ENCODE data around the gene XPR1.
"Not testable (repeated sequence)": the region's sequence is repeated elsewhere in the genome, so short reads cannot be mapped to it uniquely, and the experiment has no call there.

Gene XPR1

GRCh38 chr1:180785887-180786286 lies 154.1 kb downstream of the XPR1 start:
- no peak for DNase-seq (ENCODE audit: low read depth)

GRCh38 chr1:180786624-180787023 lies 154.8 kb downstream of the XPR1 start:
- DNase-seq (ENCODE audit: low read depth): no peak

GRCh38 chr1:180787628-180788307 lies 155.9 kb downstream of the XPR1 start:
- DNase-seq (ENCODE audit: low read depth): no peak

- no peak for DNase-seq (ENCODE audit: low read depth)
These were observed 157.6 kb downstream of the XPR1 start for GRCh38 chr1:180789460-180789859.

GRCh38 chr1:180791152-180791551 lies 159.3 kb downstream of the XPR1 start:
- not testable (repeated sequence) for DNase-seq (ENCODE audit: low read depth)

GRCh38 chr1:180791806-180792205 lies 160.0 kb downstream of the XPR1 start:
- no peak for DNase-seq (ENCODE audit: low read depth)

GRCh38 chr1:180793451-180793850 lies 161.6 kb downstream of the XPR1 start:
- DNase-seq (ENCODE audit: low read depth): no peak

GRCh38 chr1:180796897-180797640 lies 165.2 kb downstream of the XPR1 start:
- no peak for DNase-seq (ENCODE audit: low read depth)

GRCh38 chr1:180800945-180801344 lies 169.1 kb downstream of the XPR1 start:
- no peak for DNase-seq (ENCODE audit: low read depth)

- DNase-seq (ENCODE audit: low read depth): no peak
These were observed 171.0 kb downstream of the XPR1 start for GRCh38 chr1:180802813-180803212.

- DNase-seq (ENCODE audit: low read depth): no peak
These were observed 173.5 kb downstream of the XPR1 start for GRCh38 chr1:180805316-180805715.

GRCh38 chr1:180811298-180811697 lies 179.5 kb downstream of the XPR1 start:
- DNase-seq (ENCODE audit: low read depth): no peak

GRCh38 chr1:180811886-180812285 lies 180.1 kb downstream of the XPR1 start:
- no peak for DNase-seq (ENCODE audit: low read depth)

GRCh38 chr1:180814258-180814657 lies 182.4 kb downstream of the XPR1 start:
- no peak for DNase-seq (ENCODE audit: low read depth)

GRCh38 chr1:180815188-180815587 lies 183.4 kb downstream of the XPR1 start:
- DNase-seq (ENCODE audit: low read depth): no peak

- DNase-seq (ENCODE audit: low read depth): no peak
These were observed 184.3 kb downstream of the XPR1 start for GRCh38 chr1:180816132-180816531.

GRCh38 chr1:180821970-180822369 lies 190.1 kb downstream of the XPR1 start:
- DNase-seq (ENCODE audit: low read depth): no peak

- DNase-seq (ENCODE audit: low read depth): not testable (repeated sequence)
These were observed 199.7 kb downstream of the XPR1 start for GRCh38 chr1:180831507-180831906.

- DNase-seq (ENCODE audit: low read depth): not testable (repeated sequence)
These were observed 201.4 kb downstream of the XPR1 start for GRCh38 chr1:180833180-180833579.

- DNase-seq (ENCODE audit: low read depth): no peak
These were observed 204.6 kb downstream of the XPR1 start for GRCh38 chr1:180836449-180836848.

GRCh38 chr1:180837020-180837419 lies 205.2 kb downstream of the XPR1 start:
- DNase-seq (ENCODE audit: low read depth): no peak

- DNase-seq (ENCODE audit: low read depth): no peak
These were observed 206.7 kb downstream of the XPR1 start for GRCh38 chr1:180838535-180838934.

- no peak for DNase-seq (ENCODE audit: low read depth)
These were observed 207.7 kb downstream of the XPR1 start for GRCh38 chr1:180839547-180839946.

- DNase-seq (ENCODE audit: low read depth): no peak
These were observed 209.6 kb downstream of the XPR1 start for GRCh38 chr1:180841415-180841814.

Measured in stimulated activated CD8-positive, alpha-beta memory T cell treated with anti-CD3 and anti-CD28 coated beads, Interleukin-12 subunit alpha, Interleukin-12 subunit beta, amount 100 ng/mL, for 4 hours (primary cell).